DND-41 (cell line): Measurements from ENCODE around the gene AKAP8.

ENCODE experiments used
- EZH2 ChIP-seq: IDR thresholded peaks from 3 replicates; pipeline ENCODE4 v1.6.1; 2012; ENCODE audit warnings: borderline replicate concordance, low read depth, mild to moderate bottlenecking, moderate library complexity, low read length, inconsistent platforms; ENCODE audit not compliant: severe bottlenecking
- TF ChIP-seq, protein P1 (sequence below): IDR thresholded peaks from 2 replicates; pipeline ENCODE4 v1.5.1; 2012; ENCODE audit warnings: borderline replicate concordance, low read length, moderate library complexity, mild to moderate bottlenecking; ENCODE audit not compliant: poor library complexity, severe bottlenecking; ENCODE audit errors: extremely low read depth

DNA sequence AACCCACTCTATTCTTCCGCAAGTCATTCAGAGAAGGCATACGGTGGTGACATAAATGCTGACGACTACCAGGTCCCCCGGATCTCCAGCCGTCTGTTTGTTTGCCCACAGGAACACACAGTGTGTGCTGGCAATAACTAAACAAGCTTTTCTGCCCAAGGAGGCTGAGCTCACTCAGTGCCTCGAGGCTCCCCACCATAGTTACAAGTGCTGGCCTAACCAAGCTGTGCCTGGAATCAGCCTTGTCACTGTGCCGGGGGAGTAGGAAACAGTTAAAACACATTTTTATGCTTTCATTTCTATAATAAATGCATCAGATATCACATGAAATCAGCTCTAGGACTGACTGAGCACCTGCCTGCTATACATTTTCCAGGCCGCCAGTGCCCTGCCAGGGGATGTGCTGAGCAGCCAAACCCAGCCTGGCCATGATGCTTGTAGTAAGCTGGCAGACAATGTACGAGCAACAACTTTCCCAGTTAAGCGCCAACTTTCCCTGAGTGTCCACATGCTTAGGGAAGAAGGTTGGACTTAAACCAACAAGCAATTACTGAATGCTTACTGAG, 75.4 kb downstream of the AKAP8 start:
- TF ChIP-seq, protein P1, sequence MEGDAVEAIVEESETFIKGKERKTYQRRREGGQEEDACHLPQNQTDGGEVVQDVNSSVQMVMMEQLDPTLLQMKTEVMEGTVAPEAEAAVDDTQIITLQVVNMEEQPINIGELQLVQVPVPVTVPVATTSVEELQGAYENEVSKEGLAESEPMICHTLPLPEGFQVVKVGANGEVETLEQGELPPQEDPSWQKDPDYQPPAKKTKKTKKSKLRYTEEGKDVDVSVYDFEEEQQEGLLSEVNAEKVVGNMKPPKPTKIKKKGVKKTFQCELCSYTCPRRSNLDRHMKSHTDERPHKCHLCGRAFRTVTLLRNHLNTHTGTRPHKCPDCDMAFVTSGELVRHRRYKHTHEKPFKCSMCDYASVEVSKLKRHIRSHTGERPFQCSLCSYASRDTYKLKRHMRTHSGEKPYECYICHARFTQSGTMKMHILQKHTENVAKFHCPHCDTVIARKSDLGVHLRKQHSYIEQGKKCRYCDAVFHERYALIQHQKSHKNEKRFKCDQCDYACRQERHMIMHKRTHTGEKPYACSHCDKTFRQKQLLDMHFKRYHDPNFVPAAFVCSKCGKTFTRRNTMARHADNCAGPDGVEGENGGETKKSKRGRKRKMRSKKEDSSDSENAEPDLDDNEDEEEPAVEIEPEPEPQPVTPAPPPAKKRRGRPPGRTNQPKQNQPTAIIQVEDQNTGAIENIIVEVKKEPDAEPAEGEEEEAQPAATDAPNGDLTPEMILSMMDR, result no peak
- TF ChIP-seq EZH2, result no peak
